RKO (cell line): ENCODE data around the gene MON2.
"Not testable (repeated sequence)": the region's sequence is repeated elsewhere in the genome, so short reads cannot be mapped to it uniquely, and the experiment has no call there.

Experiments
- DNase-seq: peaks from one replicate; pipeline ENCODE4 v3.0.0-alpha.2; 2016; ENCODE audit warnings: low spot score

The MON2 gene

GRCh38 chr12:62481843-62482540 is 15.4 kb downstream of the MON2 start:
- no peak for DNase-seq

- no peak for DNase-seq
These were observed 16.1 kb downstream of the MON2 start for GRCh38 chr12:62482769-62483168.

- DNase-seq = peak; percentile 22
These were observed 17.6 kb downstream of the MON2 start for GRCh38 chr12:62484233-62484632.

GRCh38 chr12:62505786-62506185 is 39.2 kb downstream of the MON2 start:
- DNase-seq = no peak

- DNase-seq = no peak
These were observed 46.3 kb downstream of the MON2 start for GRCh38 chr12:62512901-62513300.

- DNase-seq = not testable (repeated sequence)
These were observed 47.5 kb downstream of the MON2 start for GRCh38 chr12:62514080-62514479.

GRCh38 chr12:62516927-62517326 is 50.3 kb downstream of the MON2 start:
- DNase-seq = no peak

GRCh38 chr12:62517887-62518286 is 51.3 kb downstream of the MON2 start:
- no peak for DNase-seq

GRCh38 chr12:62519043-62519442 is 52.4 kb downstream of the MON2 start:
- DNase-seq = no peak

GRCh38 chr12:62520361-62520760 is 53.7 kb downstream of the MON2 start:
- no peak for DNase-seq

- peak; percentile 36 for DNase-seq
These were observed 56.4 kb downstream of the MON2 start for GRCh38 chr12:62522984-62523383.

- DNase-seq = no peak
These were observed 57.0 kb downstream of the MON2 start for GRCh38 chr12:62523619-62524018.

GRCh38 chr12:62525271-62525670 is 58.6 kb downstream of the MON2 start:
- no peak for DNase-seq

GRCh38 chr12:62530596-62530995 is 64.0 kb downstream of the MON2 start:
- DNase-seq = no peak

- no peak for DNase-seq
These were observed 65.7 kb downstream of the MON2 start for GRCh38 chr12:62532333-62532732.

GRCh38 chr12:62533087-62533754 is 66.6 kb downstream of the MON2 start:
- DNase-seq = no peak

- no peak for DNase-seq
These were observed 67.1 kb downstream of the MON2 start for GRCh38 chr12:62533755-62534107.

- DNase-seq = no peak
These were observed 69.9 kb downstream of the MON2 start for GRCh38 chr12:62536546-62536945.

- DNase-seq = peak; percentile 21
These were observed 70.9 kb downstream of the MON2 start for GRCh38 chr12:62537551-62537950.

- no peak for DNase-seq
These were observed 73.7 kb downstream of the MON2 start for GRCh38 chr12:62540354-62540753.

- no peak for DNase-seq
These were observed 76.2 kb downstream of the MON2 start for GRCh38 chr12:62542814-62543213.

GRCh38 chr12:62543324-62543723 is 76.7 kb downstream of the MON2 start:
- DNase-seq = no peak

- no peak for DNase-seq
These were observed 77.1 kb downstream of the MON2 start for GRCh38 chr12:62543741-62544140.
